BJ (cell line): ENCODE data around the gene PFKL. TPM values are rescaled to one million over a fixed set of nuclear protein-coding genes. Genes with fewer than 3 reads are reported as not detected.
A peak's percentile ranks its signal among the peaks of the same experiment; 100 is the strongest.

Experiments
- CTCF ChIA-PET: fragments of 350-600 bp; formaldehyde crosslinking; extraction: SDS; loops from one replicate; lab custom pipeline; 2021; ENCODE audit warnings: antibody characterized with exemption, inconsistent platforms; lab: Yijun Ruan, JAX
- POLR2A ChIA-PET: fragments of 300-600 bp; sonication (Branson Sonifier 250); formaldehyde crosslinking; extraction: SDS; loops from one replicate; lab custom pipeline; 2021; ENCODE audit warnings: antibody characterized with exemption; lab: Charles Lee
- DNase-seq: peaks from one replicate; pipeline ENCODE4 v3.0.0-alpha.2; 2011; ENCODE audit warnings: low read depth
- H3K27me3 ChIP-seq: 2 replicates; pipeline ENCODE4 v1.6.0; 2011; ENCODE audit warnings: low read length; ENCODE audit not compliant: control insufficient read depth, insufficient read depth
- H3K36me3 ChIP-seq: 2 replicates; pipeline ENCODE4 v1.5.1; 2011; ENCODE audit warnings: low read length; ENCODE audit not compliant: control insufficient read depth, insufficient read depth
- H3K4me3 ChIP-seq: 2 replicates; pipeline ENCODE4 v1.5.1; 2011; ENCODE audit warnings: low read depth, mild to moderate bottlenecking, control low read depth, low read length
- polyA plus RNA-seq: library from polyadenylated mRNA; depleted of rRNA; stranded (reverse); fragments of >200 nt; gene quantifications from 2 replicates; pipeline ENCODE4 v1.2.3, GENCODE V29; 2011
- TF ChIP-seq, protein P1 (sequence below): IDR thresholded peaks from 2 replicates; pipeline ENCODE4 v1.5.1; 2011; ENCODE audit warnings: low read depth, mild to moderate bottlenecking, control low read depth, inconsistent platforms, low read length, moderate library complexity; ENCODE audit not compliant: insufficient read depth

Gene PFKL
- polyA plus RNA-seq, 1 experiment, result 152 TPM

DNA sequence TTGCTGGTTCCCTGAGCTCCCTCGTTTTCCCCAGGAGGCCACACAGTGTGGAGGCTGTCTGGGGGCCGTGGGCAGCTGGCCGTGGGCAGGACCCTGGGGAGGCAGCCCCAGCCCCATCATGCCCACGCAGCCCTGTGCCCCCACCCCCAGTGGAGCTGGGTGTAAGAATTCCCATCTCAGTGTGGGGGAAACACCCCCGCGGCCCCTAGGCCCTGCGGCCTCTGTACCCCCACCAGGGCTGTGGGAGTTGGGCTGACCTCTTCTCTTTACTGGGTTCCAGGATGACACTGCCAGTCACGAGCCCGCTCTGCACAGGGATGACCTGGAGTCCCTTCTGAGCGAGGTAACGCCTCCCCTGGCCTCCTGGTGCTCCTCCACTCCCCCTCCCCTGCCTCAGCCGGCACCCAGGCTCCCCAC, 3.7 kb upstream of the PFKL start:
- ChIA-PET POLR2A (no interaction called here), CTCF (interaction anchor here (1.2 kb wide), 2 partner anchors 8 to 44 kb away, joined by 3 to 4 read pairs; partner anchors contain the start of gene CFAP410)
- Histone ChIP-seq H3K36me3 (no peaks in the 10 kb centered on the region), H3K27me3 (no peaks in the 10 kb centered on the region), H3K4me3 (no peak overlapping the region)
- TF ChIP-seq, protein P1, sequence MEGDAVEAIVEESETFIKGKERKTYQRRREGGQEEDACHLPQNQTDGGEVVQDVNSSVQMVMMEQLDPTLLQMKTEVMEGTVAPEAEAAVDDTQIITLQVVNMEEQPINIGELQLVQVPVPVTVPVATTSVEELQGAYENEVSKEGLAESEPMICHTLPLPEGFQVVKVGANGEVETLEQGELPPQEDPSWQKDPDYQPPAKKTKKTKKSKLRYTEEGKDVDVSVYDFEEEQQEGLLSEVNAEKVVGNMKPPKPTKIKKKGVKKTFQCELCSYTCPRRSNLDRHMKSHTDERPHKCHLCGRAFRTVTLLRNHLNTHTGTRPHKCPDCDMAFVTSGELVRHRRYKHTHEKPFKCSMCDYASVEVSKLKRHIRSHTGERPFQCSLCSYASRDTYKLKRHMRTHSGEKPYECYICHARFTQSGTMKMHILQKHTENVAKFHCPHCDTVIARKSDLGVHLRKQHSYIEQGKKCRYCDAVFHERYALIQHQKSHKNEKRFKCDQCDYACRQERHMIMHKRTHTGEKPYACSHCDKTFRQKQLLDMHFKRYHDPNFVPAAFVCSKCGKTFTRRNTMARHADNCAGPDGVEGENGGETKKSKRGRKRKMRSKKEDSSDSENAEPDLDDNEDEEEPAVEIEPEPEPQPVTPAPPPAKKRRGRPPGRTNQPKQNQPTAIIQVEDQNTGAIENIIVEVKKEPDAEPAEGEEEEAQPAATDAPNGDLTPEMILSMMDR, result no peak
- no peak for DNase-seq

DNA sequence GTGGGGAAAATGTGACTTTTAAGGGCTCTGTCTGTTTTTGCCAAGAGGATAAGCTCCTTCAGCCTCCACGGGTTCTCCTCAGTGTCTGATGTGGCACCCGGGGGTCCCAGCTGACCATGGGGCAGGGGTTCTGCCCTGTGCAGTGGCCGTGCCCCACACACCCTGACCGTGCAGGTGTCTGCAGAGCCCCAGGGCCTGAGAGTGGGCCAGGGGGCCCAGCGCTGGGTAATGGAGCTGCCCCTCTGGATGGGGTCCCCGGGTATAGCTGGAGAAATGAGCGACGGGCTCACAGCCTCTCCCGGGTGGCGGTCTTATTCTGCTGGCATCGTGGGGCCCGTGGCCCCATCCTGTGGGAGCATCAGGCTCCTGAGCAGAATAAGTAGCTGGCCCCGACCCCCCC, 2.9 kb upstream of the PFKL start:
- Histone ChIP-seq H3K36me3 (no peaks in the 10 kb centered on the region), H3K4me3 (no peak overlapping the region), H3K27me3 (no peaks in the 10 kb centered on the region)
- CTCF ChIA-PET, result interaction anchor here (1.1 to 1.5 kb wide), 4 partner anchors 10 to 283 kb away, joined by 3 to 9 read pairs (median 4); no protein-coding TSS in a partner anchor
- POLR2A ChIA-PET, result no interaction called here
- TF ChIP-seq, protein P1, result no peak
- DNase-seq, result no peak

DNA sequence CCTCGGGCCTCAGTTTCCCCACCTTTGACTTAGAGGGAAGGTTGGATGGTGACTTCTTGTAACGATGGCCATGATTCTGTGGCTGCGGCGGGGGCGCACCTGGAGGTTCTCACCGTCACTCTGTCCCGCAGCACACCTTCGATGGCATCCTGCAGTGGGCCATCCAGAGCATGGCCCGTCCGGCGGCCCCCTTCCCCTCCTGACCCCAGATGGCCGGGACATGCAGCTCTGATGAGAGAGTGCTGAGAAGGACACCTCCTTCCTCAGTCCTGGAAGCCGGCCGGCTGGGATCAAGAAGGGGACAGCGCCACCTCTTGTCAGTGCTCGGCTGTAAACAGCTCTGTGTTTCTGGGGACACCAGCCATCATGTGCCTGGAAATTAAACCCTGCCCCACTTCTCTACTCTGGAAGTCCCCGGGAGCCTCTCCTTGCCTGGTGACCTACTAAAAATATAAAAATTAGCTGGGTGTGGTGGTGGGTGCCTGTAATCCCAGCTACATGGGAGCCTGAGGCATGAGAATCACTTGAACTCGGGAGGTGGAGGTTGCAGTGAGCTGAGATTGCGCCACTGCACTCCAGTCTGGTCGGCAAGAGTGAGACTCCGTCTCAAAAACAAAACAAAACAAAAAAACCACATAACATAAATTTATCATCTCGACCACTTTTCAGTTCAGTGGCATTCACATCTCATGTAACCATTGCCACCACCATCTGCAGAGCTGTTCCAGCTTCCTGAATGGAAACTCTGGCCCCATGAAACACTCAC, 2.1 kb upstream of the PFKL start:
- Histone ChIP-seq H3K27me3 (no peaks in the 10 kb centered on the region), H3K4me3 (no peak overlapping the region), H3K36me3 (0 out of 2 replicates have a peak, but pooled peaks cover 2% of the 10 kb centered on the region)
- no peak for DNase-seq
- TF ChIP-seq, protein P1, result peak; percentile 85
- CTCF ChIA-PET, result interaction anchor here (0.6 to 1.7 kb wide), 13 partner anchors 10 to 495 kb away, joined by 3 to 9 read pairs (median 3); no protein-coding TSS in a partner anchor
- POLR2A ChIA-PET, result no interaction called here

DNA sequence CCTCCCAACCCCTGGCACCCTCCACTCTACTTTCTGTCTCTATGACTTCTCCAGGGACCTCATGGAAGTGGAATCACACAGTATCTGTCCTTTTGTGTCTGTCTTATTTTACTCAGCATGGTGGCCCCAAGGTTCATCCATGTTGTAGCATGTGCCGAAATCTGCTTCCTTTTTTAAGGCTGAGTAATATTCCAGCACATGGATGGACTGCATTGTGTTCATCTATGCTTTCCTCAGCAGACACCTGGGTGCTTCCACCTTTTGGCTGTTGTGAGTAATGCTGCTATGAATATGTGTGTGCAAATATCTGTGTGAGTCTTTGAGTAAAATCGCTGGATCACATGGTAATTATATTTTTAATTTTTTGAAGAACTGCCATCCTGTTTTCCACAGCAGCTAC, 1.6 kb upstream of the PFKL start:
- no peaks in the 10 kb centered on the region for H3K27me3 ChIP-seq
- H3K36me3 ChIP-seq, result 0 out of 2 replicates have a peak, but pooled peaks cover 2% of the 10 kb centered on the region
- ChIA-PET CTCF (interaction anchor here (0.6 to 1.7 kb wide), 13 partner anchors 9 to 495 kb away, joined by 3 to 9 read pairs (median 3); no protein-coding TSS in a partner anchor), POLR2A (no interaction called here)
- TF ChIP-seq, protein P1, result peak; percentile 31; the same call in 1 of the 2 replicates
- no peak for DNase-seq
- no peak overlapping the region for H3K4me3 ChIP-seq

DNA sequence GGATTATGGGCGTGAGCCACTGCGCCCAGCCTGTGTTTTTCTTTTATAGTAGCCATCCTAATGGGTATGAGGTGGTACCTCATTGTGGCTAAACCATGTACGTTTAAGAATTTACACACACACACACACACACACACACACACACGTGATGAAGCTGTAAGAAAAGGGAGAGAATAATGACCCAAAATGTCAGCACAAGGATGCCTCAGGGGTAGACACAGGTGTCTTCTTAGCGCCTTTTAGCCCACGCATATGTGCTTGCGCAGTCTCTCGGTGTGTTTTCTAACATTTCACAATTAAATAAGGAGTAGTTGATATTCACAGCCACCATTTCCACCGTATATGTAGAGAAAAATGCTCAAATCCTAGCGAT, 782 bp upstream of the PFKL start:
- TF ChIP-seq, protein P1, result no peak
- H3K36me3 ChIP-seq, result 0 out of 2 replicates have a peak, but pooled peaks cover 2% of the 10 kb centered on the region
- H3K4me3 ChIP-seq, result peak overlapping the region; percentile 80
- DNase-seq, result no peak
- ChIA-PET CTCF (interaction anchor here (0.8 to 1.7 kb wide), 3 partner anchors 30 to 494 kb away, joined by 3 to 4 read pairs (median 4); no protein-coding TSS in a partner anchor), POLR2A (interaction anchor here (0.7 kb wide), 1 partner anchor 662 kb away, joined by 5 read pairs; no protein-coding TSS in a partner anchor)
- H3K27me3 ChIP-seq, result no peaks in the 10 kb centered on the region
